Measurements from ENCODE around the gene IMMP1L.

Gene IMMP1L

DNA sequence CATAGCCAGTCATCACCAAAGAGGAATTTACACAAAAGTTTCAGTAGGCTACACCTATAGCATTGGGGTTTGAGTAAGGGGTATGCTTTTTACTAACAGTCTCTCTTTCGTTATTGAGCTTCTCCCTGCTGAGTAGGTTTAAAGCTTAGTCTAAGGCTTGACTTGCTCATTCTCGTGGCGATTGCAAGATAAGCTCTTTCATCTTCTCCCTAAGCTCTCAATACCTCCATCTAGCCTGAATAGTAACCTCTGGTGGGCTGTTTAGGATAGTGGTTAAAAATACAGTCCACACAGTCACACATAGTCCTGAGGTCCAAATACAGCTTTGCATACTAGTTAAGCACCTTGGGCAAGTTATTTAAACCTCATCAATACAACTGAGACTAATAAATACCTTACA, 65.6 kb downstream of the IMMP1L start:
- no peak overlapping the region for H3K4me3 ChIP-seq (ENCODE audit: low read length)
- DNase-seq (ENCODE audit: low read depth), result no peak
- TF ChIP-seq, protein P1, sequence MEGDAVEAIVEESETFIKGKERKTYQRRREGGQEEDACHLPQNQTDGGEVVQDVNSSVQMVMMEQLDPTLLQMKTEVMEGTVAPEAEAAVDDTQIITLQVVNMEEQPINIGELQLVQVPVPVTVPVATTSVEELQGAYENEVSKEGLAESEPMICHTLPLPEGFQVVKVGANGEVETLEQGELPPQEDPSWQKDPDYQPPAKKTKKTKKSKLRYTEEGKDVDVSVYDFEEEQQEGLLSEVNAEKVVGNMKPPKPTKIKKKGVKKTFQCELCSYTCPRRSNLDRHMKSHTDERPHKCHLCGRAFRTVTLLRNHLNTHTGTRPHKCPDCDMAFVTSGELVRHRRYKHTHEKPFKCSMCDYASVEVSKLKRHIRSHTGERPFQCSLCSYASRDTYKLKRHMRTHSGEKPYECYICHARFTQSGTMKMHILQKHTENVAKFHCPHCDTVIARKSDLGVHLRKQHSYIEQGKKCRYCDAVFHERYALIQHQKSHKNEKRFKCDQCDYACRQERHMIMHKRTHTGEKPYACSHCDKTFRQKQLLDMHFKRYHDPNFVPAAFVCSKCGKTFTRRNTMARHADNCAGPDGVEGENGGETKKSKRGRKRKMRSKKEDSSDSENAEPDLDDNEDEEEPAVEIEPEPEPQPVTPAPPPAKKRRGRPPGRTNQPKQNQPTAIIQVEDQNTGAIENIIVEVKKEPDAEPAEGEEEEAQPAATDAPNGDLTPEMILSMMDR (conservative IDR thresholded peaks at IDR 0.05; ENCODE audit: low read depth, low read length), result no peak

DNA sequence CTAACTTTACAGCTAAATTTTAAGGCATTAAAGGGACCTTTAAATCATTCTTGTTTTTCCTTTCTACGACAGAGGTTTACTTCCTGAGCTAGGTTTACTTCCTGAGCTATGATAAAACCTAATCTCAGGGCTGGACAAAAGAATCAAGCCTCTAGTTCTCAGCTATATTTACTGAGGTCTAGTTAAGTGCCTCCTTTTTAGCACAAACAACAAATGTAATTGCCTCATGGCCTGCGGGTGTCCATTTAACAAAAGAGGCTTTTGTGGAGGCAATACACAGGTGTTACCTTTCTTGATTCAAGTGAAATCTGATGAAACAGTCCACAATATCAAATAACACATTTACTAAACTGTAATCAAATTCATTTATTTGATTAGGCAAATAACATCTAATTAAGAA, 67.3 kb downstream of the IMMP1L start:
- no peak for DNase-seq (ENCODE audit: low read depth)
- TF ChIP-seq, protein P1 (conservative IDR thresholded peaks at IDR 0.05; ENCODE audit: low read depth, low read length), result no peak
- no peak overlapping the region for H3K4me3 ChIP-seq (ENCODE audit: low read length)

DNA sequence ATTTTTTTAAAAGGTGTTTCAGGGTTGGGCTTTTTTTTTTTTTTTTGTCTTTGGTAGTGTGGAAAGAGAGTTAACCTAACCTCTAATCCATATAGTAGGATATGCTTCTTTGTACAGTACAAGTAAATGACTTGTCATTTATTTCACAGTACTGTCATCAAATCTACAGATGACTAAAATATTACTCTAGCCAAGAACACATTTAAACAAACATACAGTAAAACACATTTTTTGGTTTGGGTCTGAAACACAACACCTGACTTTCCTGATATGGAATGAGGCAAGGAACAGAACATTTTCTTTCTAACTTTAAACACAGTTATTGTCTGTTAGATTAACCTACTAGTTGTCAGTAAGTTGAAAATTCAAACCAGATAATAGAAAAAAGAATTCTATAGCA, 68.1 kb downstream of the IMMP1L start:
- TF ChIP-seq, protein P1 (conservative IDR thresholded peaks at IDR 0.05; ENCODE audit: low read depth, low read length), result no peak
- no peak for DNase-seq (ENCODE audit: low read depth)

DNA sequence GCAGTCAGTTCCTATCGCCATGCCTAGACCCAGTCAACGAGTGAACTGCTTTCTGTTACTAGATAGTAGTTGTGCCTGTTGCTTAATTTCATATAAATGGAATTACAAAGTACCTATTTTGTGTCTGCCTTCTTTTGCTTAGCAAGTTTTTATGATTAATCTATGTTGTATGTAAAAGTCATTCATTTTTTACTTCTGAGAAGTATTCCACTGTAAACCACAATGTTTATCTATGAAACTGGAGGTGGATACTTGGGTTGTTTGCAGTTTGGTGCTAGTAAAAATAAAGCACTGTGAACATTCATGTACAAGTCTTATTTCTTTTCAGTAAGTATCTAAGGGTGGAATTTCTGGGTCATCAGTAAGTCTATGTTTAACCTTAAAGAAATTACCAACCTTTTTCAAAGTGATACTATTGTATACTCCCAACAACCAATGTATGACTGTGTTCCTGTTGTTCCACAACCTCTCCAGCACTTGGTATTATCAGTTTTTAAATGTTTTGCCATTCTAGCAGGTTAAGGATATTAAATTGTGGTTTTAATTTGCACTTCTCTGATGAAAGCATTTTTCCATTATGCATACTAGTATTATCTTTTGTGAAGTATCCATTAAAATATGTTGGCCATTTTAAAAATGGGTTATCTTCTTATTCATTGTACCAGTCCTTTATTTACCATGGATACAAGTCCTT, 71.5 kb downstream of the IMMP1L start:
- TF ChIP-seq, protein P1 (conservative IDR thresholded peaks at IDR 0.05; ENCODE audit: low read depth, low read length), result no peak
- DNase-seq (ENCODE audit: low read depth), result no peak
- H3K4me3 ChIP-seq (ENCODE audit: low read length), result no peak overlapping the region

More for the DNA sequence above, 68.1 kb downstream of the IMMP1L start:
- no peak overlapping the region for H3K4me3 ChIP-seq (ENCODE audit: low read length)

DNA sequence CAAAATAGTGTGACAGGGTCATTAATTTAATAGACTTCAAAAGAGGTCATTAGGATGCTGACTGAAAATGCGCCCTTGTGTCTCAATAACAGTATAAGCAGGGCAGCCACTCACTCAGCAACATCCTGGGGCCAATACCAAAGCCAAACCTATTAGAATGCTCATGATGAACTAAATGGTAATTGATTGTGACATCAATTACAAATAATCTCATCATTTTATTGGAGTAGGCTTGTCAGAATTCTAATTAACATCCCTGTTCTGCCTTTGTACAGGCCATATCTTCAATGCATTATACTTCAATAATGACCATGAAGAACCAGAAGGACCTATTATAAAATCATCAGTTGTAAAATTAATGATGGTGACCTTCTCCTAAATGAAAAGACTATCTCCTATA, 75.6 kb downstream of the IMMP1L start:
- TF ChIP-seq, protein P1 (conservative IDR thresholded peaks at IDR 0.05; ENCODE audit: low read depth, low read length), result no peak
- no peak for DNase-seq (ENCODE audit: low read depth)
- no peak overlapping the region for H3K4me3 ChIP-seq (ENCODE audit: low read length)

DNA sequence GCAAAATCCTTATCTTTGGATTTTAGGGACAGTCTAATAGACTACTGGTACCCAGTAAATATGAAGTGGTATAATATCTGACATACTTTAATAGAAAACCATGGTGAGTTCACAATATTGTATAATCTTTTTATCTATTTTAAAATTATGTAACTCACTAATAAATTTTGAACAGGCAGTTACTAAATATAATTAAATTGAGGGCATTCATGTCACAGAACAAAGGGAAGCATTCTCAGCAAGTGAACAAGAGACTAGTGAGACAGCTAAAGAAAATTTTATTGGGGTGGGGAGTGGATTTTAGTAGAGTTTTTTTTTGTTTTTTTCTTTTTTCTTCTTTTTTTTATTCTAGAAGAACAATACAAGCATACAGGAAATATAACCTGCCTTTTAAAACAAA, 84.8 kb downstream of the IMMP1L start:
- no peak overlapping the region for H3K4me3 ChIP-seq (ENCODE audit: low read length)
- no peak for DNase-seq (ENCODE audit: low read depth)
- TF ChIP-seq, protein P1 (conservative IDR thresholded peaks at IDR 0.05; ENCODE audit: low read depth, low read length), result no peak

DNA sequence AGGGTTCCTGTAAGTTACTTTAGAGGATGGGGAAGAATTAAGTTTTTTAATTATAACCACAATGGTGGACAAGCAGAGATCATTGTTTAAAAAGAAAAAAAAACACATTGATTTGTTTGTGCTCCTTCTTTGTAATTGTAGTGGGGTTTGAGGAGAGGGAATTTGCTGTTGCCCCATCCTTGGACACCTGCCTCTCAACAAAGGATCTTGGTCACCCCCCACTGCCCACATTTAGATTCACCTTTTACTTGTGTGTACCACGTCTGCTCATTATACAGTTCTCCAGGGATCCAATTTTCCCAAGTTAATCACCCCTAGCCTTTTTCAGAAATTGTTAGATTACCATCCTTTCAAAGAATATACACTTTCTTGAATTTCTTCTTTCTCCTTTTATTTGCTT, 86.7 kb downstream of the IMMP1L start:
- H3K4me3 ChIP-seq (ENCODE audit: low read length), result no peak overlapping the region
- no peak for DNase-seq (ENCODE audit: low read depth)
- TF ChIP-seq, protein P1 (conservative IDR thresholded peaks at IDR 0.05; ENCODE audit: low read depth, low read length), result no peak

All from retinal pigment epithelial cell (primary cell).